ENCODE results near the gene PLA2G4C.

GRCh38 chr19:48154003-48154402, 43.4 kb upstream of the PLA2G4C start:
- TF ChIP-seq CTCF (IDR thresholded peaks at IDR 0.05) (no peak), EP300 (IDR thresholded peaks at IDR 0.05; ENCODE audit: low read depth) (no peak)
